Trophoblast cell (in vitro differentiated cells and primary cell): ENCODE results near the gene RRP7A.
A peak's percentile ranks its signal among the peaks of the same experiment; 100 is the strongest.
"Not testable (repeated sequence)": the region's sequence is repeated elsewhere in the genome, so short reads cannot be mapped to it uniquely, and the experiment has no call there.

Experiments used
- DNase-seq, 2 donors: peaks; one replicate each; pipeline ENCODE4 v3.0.0-alpha.2; 2016
- H2AFZ ChIP-seq: 2 replicates; pipeline ENCODE4 v1.6.1; 2013; ENCODE audit warnings: low read length, moderate library complexity, mild to moderate bottlenecking; ENCODE audit not compliant: insufficient read depth, poor library complexity
- H2AK5ac ChIP-seq: 2 replicates; pipeline ENCODE4 v1.6.1; 2013; ENCODE audit warnings: mild to moderate bottlenecking, low read length
- H2BK120ac ChIP-seq: 2 replicates; pipeline ENCODE4 v1.6.1; 2013; ENCODE audit warnings: low read length, mild to moderate bottlenecking, moderate library complexity; ENCODE audit not compliant: insufficient read depth, poor library complexity
- H2BK12ac ChIP-seq: 2 replicates; pipeline ENCODE4 v1.6.1; 2013; ENCODE audit warnings: mild to moderate bottlenecking, low read length, moderate library complexity
- H2BK5ac ChIP-seq: 2 replicates; pipeline ENCODE4 v1.6.1; 2013; ENCODE audit warnings: low read length, low read depth, moderate library complexity, mild to moderate bottlenecking; ENCODE audit not compliant: poor library complexity
- H3K14ac ChIP-seq: 2 replicates; pipeline ENCODE4 v1.6.1; 2013; ENCODE audit warnings: mild to moderate bottlenecking, low read length
- H3K18ac ChIP-seq: 2 replicates; pipeline ENCODE4 v1.6.1; 2013; ENCODE audit warnings: mild to moderate bottlenecking, low read length
- H3K23ac ChIP-seq: 2 replicates; pipeline ENCODE4 v1.6.1; 2013; ENCODE audit warnings: low read length
- H3K27ac ChIP-seq: 2 replicates; pipeline ENCODE4 v1.5.1; 2013; ENCODE audit warnings: low read depth, mild to moderate bottlenecking, inconsistent platforms, low read length, moderate library complexity
- H3K27me3 ChIP-seq: 2 replicates; pipeline ENCODE4 v1.6.1; 2013; ENCODE audit warnings: inconsistent platforms, mild to moderate bottlenecking, low read length, moderate library complexity; ENCODE audit not compliant: insufficient read depth
- H3K36me3 ChIP-seq, 2 experiments: 1 replicate in 1 of 2; 2 replicates in 1 of 2; pipeline ENCODE4 v1.6.1; 2013; ENCODE audit warnings: low read length in 2 of 2, mild to moderate bottlenecking in 2 of 2, moderate library complexity in 1 of 2; ENCODE audit not compliant: insufficient read depth in 2 of 2, control insufficient read depth in 1 of 2
- H3K4ac ChIP-seq: 2 replicates; pipeline ENCODE4 v1.6.1; 2013; ENCODE audit warnings: low read depth, mild to moderate bottlenecking, low read length, moderate library complexity
- H3K4me1 ChIP-seq, 2 experiments: 1 replicate in 1 of 2; 2 replicates in 1 of 2; pipeline ENCODE4 v1.6.1; 2013; ENCODE audit warnings: low read length in 2 of 2, mild to moderate bottlenecking in 2 of 2, moderate library complexity in 1 of 2; ENCODE audit not compliant: insufficient read depth in 2 of 2, control insufficient read depth in 1 of 2
- H3K4me2 ChIP-seq: 2 replicates; pipeline ENCODE4 v1.6.1; 2013; ENCODE audit warnings: inconsistent platforms, mild to moderate bottlenecking, low read length, moderate library complexity
- H3K4me3 ChIP-seq: 2 replicates; pipeline ENCODE4 v1.5.1; 2013; ENCODE audit warnings: mild to moderate bottlenecking, low read depth, low read length, inconsistent platforms
- H3K79me1 ChIP-seq: one replicate; pipeline ENCODE4 v1.6.1; 2013; ENCODE audit warnings: low read length
- H3K79me2 ChIP-seq: 2 replicates; pipeline ENCODE4 v1.6.1; 2013; ENCODE audit warnings: low read length, mild to moderate bottlenecking; ENCODE audit not compliant: control insufficient read depth, insufficient read depth, poor library complexity
- H3K9ac ChIP-seq: 2 replicates; pipeline ENCODE4 v1.6.1; 2013; ENCODE audit warnings: mild to moderate bottlenecking, low read length
- H3K9me3 ChIP-seq: 2 replicates; pipeline ENCODE4 v1.6.1; 2013; ENCODE audit warnings: low read depth, mild to moderate bottlenecking, control low read depth, inconsistent platforms, low read length; ENCODE audit not compliant: insufficient read depth
- H4K12ac ChIP-seq: 2 replicates; pipeline ENCODE4 v1.6.1; 2013; ENCODE audit warnings: low read depth, mild to moderate bottlenecking, low read length, moderate library complexity
- H4K8ac ChIP-seq: 2 replicates; pipeline ENCODE4 v1.6.1; 2013; ENCODE audit warnings: low read depth, mild to moderate bottlenecking, low read length, moderate library complexity
- H4K91ac ChIP-seq: one replicate; pipeline ENCODE4 v1.6.1; 2013; ENCODE audit warnings: low read depth, mild to moderate bottlenecking, low read length, moderate library complexity
- WGBS: extraction: QIAGEN DNeasy Blood & Tissue Kit; methylation state at CpG from one replicate; pipeline ENCODE4 v1.1.7; 2013; ENCODE audit warnings: missing lambda C conversion rate; ENCODE audit not compliant: insufficient read length, insufficient coverage; ENCODE audit errors: extremely low coverage; 5-methylcytosine and 5-hydroxymethylcytosine counted together

RRP7A gene

DNA sequence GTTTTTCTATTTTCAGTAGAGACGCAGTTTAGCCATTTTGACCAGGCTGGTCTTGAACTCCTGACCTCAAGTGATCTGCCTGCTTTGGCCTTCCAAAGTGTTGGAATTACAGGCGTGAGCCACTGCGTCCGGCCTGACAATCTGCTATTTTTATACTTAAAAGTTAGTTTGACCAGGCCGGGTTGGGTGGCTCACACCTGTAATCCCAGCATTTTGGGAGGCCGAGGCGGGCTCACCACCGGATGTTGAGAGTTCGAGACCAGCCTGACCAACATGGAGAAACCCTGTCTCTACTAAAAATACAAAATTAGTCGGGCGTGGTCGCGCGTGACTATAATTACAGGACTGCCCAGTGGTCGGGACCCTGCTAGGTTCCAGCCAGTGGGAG, 19.8 kb downstream of the RRP7A start:
- Histone ChIP-seq H3K27ac (peak overlapping the region; percentile 63), H3K4me1 (peaks cover 12 to 16% of the 10 kb centered on the region in 2 experiments), H4K8ac (peak overlapping the region; percentile 76), H2BK120ac (peak overlapping the region; percentile 88), H3K79me1 (peaks cover 16% of the 10 kb centered on the region), H2AK5ac (peak overlapping the region; percentile 76), H4K91ac (peak overlapping the region; percentile 79), H2BK5ac (peak overlapping the region; percentile 75), H3K14ac (peak overlapping the region; percentile 24), H2BK12ac (peak overlapping the region; percentile 98)
- not testable (repeated sequence) for H3K4ac ChIP-seq, H3K9ac ChIP-seq, H3K4me3 ChIP-seq, H3K23ac ChIP-seq, H3K4me2 ChIP-seq, H3K36me3 ChIP-seq, H3K79me2 ChIP-seq, H3K18ac ChIP-seq, H3K27me3 ChIP-seq, H4K12ac ChIP-seq, H3K9me3 ChIP-seq, H2AFZ ChIP-seq
- WGBS: no CpG with 5 or more reads among the region's 15 CpGs
- peak in 1 of 2 donors; percentile 16 for DNase-seq

DNA sequence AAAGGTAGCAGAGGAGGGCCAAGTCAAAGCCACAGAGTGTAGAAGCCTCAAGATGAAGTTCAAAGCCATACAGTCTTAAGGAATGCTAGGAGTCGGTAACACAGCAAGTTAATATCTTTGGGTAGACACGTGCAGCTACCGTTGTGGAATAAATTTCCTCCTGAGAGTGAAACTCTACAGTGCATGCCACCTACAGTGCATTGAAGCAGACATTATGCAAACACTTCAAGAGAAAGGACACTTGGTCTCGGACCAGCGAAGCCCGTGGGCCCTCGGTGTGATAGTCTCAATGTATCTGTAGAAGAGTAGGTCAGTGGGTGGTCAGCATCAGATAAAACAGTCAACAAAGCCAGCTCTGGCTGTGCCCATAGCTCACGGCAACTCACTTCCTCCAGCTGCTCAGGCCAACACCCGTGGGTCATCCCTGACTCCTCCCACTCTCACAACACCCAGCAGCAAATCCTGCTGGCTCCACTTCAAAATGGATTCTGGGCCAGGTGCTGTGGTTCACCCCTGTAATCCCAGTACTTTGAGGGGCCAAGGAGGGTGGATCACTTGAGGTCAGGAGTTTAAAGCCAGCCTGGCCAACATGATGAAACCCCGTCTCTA, 24.0 kb downstream of the RRP7A start:
- Histone ChIP-seq H2BK12ac (peak overlapping the region; percentile 43), H3K4me1 (peaks cover 10 to 14% of the 10 kb centered on the region in 2 experiments), H3K79me1 (peaks cover 15% of the 10 kb centered on the region)

DNA sequence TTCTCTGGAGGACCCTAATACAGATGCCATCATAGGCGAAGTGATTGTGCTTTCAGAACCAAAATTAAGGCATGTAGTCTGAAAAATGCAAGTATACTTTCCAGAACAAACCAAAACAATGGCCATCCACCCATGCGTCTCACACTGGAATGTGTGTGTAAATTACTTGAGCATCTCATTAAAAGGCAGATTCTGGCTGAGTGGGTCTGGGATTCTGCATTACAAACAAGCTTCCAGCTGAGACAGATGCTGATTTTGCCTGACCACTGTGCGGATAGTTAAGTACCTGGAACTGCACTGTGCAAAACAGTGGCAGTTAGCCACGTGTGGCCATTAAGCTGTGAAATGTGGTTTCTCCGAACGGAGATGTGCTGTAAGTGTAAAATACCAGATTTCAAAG, 26.2 kb downstream of the RRP7A start:
- no peak overlapping the region for H2BK5ac ChIP-seq
- H3K4me1 ChIP-seq: peaks cover 0 to 4% of the 10 kb centered on the region in 2 experiments
- no peaks in the 10 kb centered on the region for H3K27me3 ChIP-seq
- H2AFZ ChIP-seq: no peak overlapping the region
- no peak overlapping the region for H4K91ac ChIP-seq
- H3K4ac ChIP-seq: no peak overlapping the region
- H4K8ac ChIP-seq: no peak overlapping the region
- H3K18ac ChIP-seq: no peak overlapping the region
- H4K12ac ChIP-seq: no peak overlapping the region
- no CpG with 5 or more reads among the region's 6 CpGs for WGBS
- no peak overlapping the region for H2AK5ac ChIP-seq
- no peak overlapping the region for H3K14ac ChIP-seq
- no peak overlapping the region for H3K27ac ChIP-seq
- no peak overlapping the region for H3K9ac ChIP-seq
- no peak overlapping the region for H3K4me3 ChIP-seq
- no peak overlapping the region for H3K4me2 ChIP-seq
- H3K9me3 ChIP-seq: no peaks in the 10 kb centered on the region
- H3K79me1 ChIP-seq: peaks cover 4% of the 10 kb centered on the region
- no peak overlapping the region for H2BK12ac ChIP-seq
- DNase-seq: no peak
- H3K36me3 ChIP-seq: no peaks in the 10 kb centered on the region
- no peaks in the 10 kb centered on the region for H3K79me2 ChIP-seq
- no peak overlapping the region for H2BK120ac ChIP-seq
- H3K23ac ChIP-seq: no peak overlapping the region

More for the DNA sequence above, 24.0 kb downstream of the RRP7A start:
- H3K4me3 ChIP-seq, H3K79me2 ChIP-seq, H3K27me3 ChIP-seq, H3K14ac ChIP-seq, H3K27ac ChIP-seq, H4K91ac ChIP-seq, H4K12ac ChIP-seq, H4K8ac ChIP-seq, H3K23ac ChIP-seq, H3K9me3 ChIP-seq, H2AK5ac ChIP-seq, H2AFZ ChIP-seq, H2BK5ac ChIP-seq, H3K9ac ChIP-seq, H3K4me2 ChIP-seq, H2BK120ac ChIP-seq, H3K18ac ChIP-seq, H3K4ac ChIP-seq, H3K36me3 ChIP-seq: not testable (repeated sequence)
- WGBS: no CpG with 5 or more reads among the region's 10 CpGs
- peak in 1 of 2 donors; percentile 13 for DNase-seq

DNA sequence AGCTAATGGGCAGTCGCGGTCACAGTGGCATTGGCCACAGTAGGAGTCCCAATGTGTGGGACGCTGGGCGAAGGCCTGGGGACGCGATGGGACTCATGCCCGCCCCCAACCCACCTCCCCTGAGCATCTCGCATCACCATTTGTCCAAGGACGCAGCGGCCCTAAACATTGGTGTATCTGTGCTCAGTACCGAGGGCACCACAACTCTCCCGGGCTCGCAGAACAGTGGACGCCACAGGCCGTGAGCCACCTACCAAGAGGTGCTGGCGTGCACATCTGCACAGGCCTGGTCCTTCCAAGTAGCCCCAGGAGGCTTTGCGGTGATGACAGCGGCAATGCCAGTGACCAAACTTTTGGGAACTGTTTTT, 27.3 kb downstream of the RRP7A start:
- Histone ChIP-seq H2AFZ (no peak overlapping the region), H3K23ac (no peak overlapping the region), H2BK12ac (no peak overlapping the region), H3K27ac (no peak overlapping the region), H3K9ac (no peak overlapping the region), H3K14ac (no peak overlapping the region), H3K27me3 (no peaks in the 10 kb centered on the region), H3K4me3 (no peak overlapping the region), H3K79me2 (no peaks in the 10 kb centered on the region), H3K79me1 (peaks cover 2% of the 10 kb centered on the region), H3K4me2 (no peak overlapping the region), H4K8ac (no peak overlapping the region), H3K9me3 (no peaks in the 10 kb centered on the region), H2BK5ac (no peak overlapping the region), H2BK120ac (no peak overlapping the region), H3K4me1 (no peaks in the 10 kb centered on the region), H4K91ac (no peak overlapping the region), H4K12ac (no peak overlapping the region), H2AK5ac (no peak overlapping the region), H3K4ac (no peak overlapping the region), H3K36me3 (no peaks in the 10 kb centered on the region), H3K18ac (no peak overlapping the region)
- no peak for DNase-seq
- WGBS: no CpG with 5 or more reads among the region's 18 CpGs
